Measurements from ENCODE around the gene CELF4. TPM values are rescaled to one million over a fixed set of nuclear protein-coding genes. Genes with fewer than 3 reads are reported as not detected.

The CELF4 gene
- total and polyA plus RNA-seq, 2 of the 4 experiments (the other 2 are of a cell fraction) = not detected

- H3K27ac ChIP-seq (ENCODE audit: insufficient read depth, low read length) = no peak overlapping the region
- no peaks in the 10 kb centered on the region for H3K9me3 ChIP-seq (ENCODE audit: control insufficient read depth, insufficient read depth, low read length)
- H3K23ac ChIP-seq (ENCODE audit: low read depth, low read length) = no peak overlapping the region
- no peak overlapping the region for H3K14ac ChIP-seq (replicated peaks; ENCODE audit: low read depth, low read length)
- H3K4ac ChIP-seq (ENCODE audit: low read depth, low read length) = no peak overlapping the region
- CTCF ChIA-PET = interaction anchor here (0.8 to 1.3 kb wide), 2 partner anchors 15 to 380 kb away, joined by 3 to 4 read pairs; no protein-coding TSS in a partner anchor
- H3K36me3 ChIP-seq (ENCODE audit: control insufficient read depth, insufficient read depth, low read length) = no peaks in the 10 kb centered on the region
- H2AFZ ChIP-seq (replicated peaks; ENCODE audit: low read length, poor library complexity) = peak overlapping the region; percentile 13
- ATAC-seq (ENCODE audit: low read depth) (peak; percentile 13), DNase-seq (no peak)
- no peak overlapping the region for H4K5ac ChIP-seq (ENCODE audit: low read depth, low read length)
- H2AK9ac ChIP-seq (replicated peaks; ENCODE audit: low read depth, low read length, poor library complexity) = peak overlapping the region; percentile 77
- intact Hi-C loops (cut with micrococcal nuclease) (loop anchor here (1.0 to 5.0 kb wide), 2 partner anchors 215 to 380 kb away; no protein-coding TSS in a partner anchor), dilution Hi-C loops (cut with HindIII; ENCODE audit: low sequenced_read_pairs, unreplicated experiment) (no loop called here), in situ Hi-C loops (cut with MboI; ENCODE audit: low sequenced_read_pairs) (no loop called here)
- no TSS peak for BruUV-seq (replicated peaks)
- no peak overlapping the region for H4K91ac ChIP-seq (ENCODE audit: insufficient read depth, low read depth, low read length)
- no peak for TF ChIP-seq NFE2L2 (IDR thresholded peaks at IDR 0.05; ENCODE audit: low read depth, low read length)
- no peak for TF ChIP-seq RAD21 (IDR thresholded peaks at IDR 0.05; ENCODE audit: low read length)
- no peak for TF ChIP-seq RCOR1 (IDR thresholded peaks at IDR 0.05; ENCODE audit: insufficient replicate concordance, low read length)
- no peak for TF ChIP-seq FOS (IDR thresholded peaks at IDR 0.05; ENCODE audit: low read depth, low read length)
- no peak for TF ChIP-seq MAZ (IDR thresholded peaks at IDR 0.05; ENCODE audit: borderline replicate concordance, low read depth, low read length)
- TF ChIP-seq CEBPB (IDR thresholded peaks at IDR 0.05; ENCODE audit: low read depth, low read length) = no peak
- no peak for TF ChIP-seq MXI1 (IDR thresholded peaks at IDR 0.05; ENCODE audit: borderline replicate concordance, low read depth, low read length)
- TF ChIP-seq, protein P1, sequence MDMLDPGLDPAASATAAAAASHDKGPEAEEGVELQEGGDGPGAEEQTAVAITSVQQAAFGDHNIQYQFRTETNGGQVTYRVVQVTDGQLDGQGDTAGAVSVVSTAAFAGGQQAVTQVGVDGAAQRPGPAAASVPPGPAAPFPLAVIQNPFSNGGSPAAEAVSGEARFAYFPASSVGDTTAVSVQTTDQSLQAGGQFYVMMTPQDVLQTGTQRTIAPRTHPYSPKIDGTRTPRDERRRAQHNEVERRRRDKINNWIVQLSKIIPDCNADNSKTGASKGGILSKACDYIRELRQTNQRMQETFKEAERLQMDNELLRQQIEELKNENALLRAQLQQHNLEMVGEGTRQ (IDR thresholded peaks at IDR 0.05; ENCODE audit: low read depth, low read length) = no peak
- no peak for TF ChIP-seq RFX5 (IDR thresholded peaks at IDR 0.05; ENCODE audit: low read depth, low read length)
- no peak for TF ChIP-seq POLR2A (IDR thresholded peaks at IDR 0.05; ENCODE audit: low read depth, low read length)
- TF ChIP-seq CTCF (conservative IDR thresholded peaks at IDR 0.05; ENCODE audit: low read depth, low read length) = no peak
- no peak for TF ChIP-seq BHLHE40 (IDR thresholded peaks at IDR 0.05; ENCODE audit: low read depth, low read length)
- TF ChIP-seq ELK1 (IDR thresholded peaks at IDR 0.05; ENCODE audit: borderline replicate concordance, low read depth, low read length) = no peak
- no peak for TF ChIP-seq CHD1 (IDR thresholded peaks at IDR 0.05; ENCODE audit: low read depth, low read length)
- no peak overlapping the region for H3K4me3 ChIP-seq (ENCODE audit: insufficient read depth, low read depth, low read length)
- H2BK5ac ChIP-seq (ENCODE audit: low read depth, low read length, poor library complexity, severe bottlenecking) = no peak overlapping the region
- H4K8ac ChIP-seq (ENCODE audit: low read depth in 2 of 2, low read length in 2 of 2) = no peak overlapping the region
- H3K9me1 ChIP-seq (ENCODE audit: insufficient read depth, low read length) = no peaks in the 10 kb centered on the region
- peaks cover 39% of the 10 kb centered on the region for H3K27me3 ChIP-seq (ENCODE audit: control insufficient read depth, insufficient read depth, low read length)
- no peak overlapping the region for H2BK20ac ChIP-seq (ENCODE audit: low read depth, low read length)
- POLR2A ChIA-PET (ENCODE audit: unreplicated experiment) = no interaction called here
- no peak overlapping the region for H2BK120ac ChIP-seq (ENCODE audit: low read depth, low read length)
- H3K18ac ChIP-seq (ENCODE audit: low read depth, low read length) = no peak overlapping the region
- no peak overlapping the region for H3K4me2 ChIP-seq (ENCODE audit: low read depth, low read length)
- H2AK5ac ChIP-seq (ENCODE audit: low read depth, low read length) = no peak overlapping the region
- WGBS, 2 experiments (ENCODE audit: extremely low coverage in 2 of 2, insufficient read length in 1 of 2) = 59% methylated on average over 6 of the region's 29 CpGs; no CpG with 5 or more reads in 1 of the 2 experiments
- no peaks in the 10 kb centered on the region for H3K4me1 ChIP-seq (ENCODE audit: control insufficient read depth, insufficient read depth, low read length)
- H3K79me1 ChIP-seq (ENCODE audit: low read depth in 1 of 2, low read length in 2 of 2) = no peaks in the 10 kb centered on the region
- no peaks in the 10 kb centered on the region for H4K20me1 ChIP-seq (ENCODE audit: insufficient read depth, low read length)
- H2BK15ac ChIP-seq (ENCODE audit: low read depth, low read length) = no peak overlapping the region
- H3K56ac ChIP-seq (ENCODE audit: extremely low read depth, insufficient read depth, low read length) = no peak overlapping the region
- no peak overlapping the region for H3K9ac ChIP-seq (ENCODE audit: low read depth, low read length)
These were observed 243.8 kb downstream of the CELF4 start for GRCh38 chr18:37321582-37322491.
